Measurements from ENCODE around the gene RAD52.

The RAD52 gene

DNA sequence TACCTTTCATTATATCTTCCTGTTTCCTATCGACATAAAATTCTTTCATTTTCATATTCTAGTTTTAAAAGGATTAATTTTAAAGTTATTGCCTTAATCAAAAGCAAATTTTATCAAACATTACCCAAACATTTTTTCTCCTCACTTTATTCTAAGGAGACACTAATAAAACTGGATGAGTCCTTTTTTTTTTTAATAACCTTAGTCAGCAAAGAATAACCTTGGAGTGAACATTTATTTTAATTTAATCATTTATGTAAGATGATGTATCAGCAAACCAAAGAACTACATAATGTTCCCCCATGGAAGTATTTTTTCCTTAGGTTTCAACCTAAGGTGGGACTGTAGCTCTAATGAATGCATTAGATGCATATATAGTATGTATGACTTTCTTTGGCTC, 83.9 kb downstream of the RAD52 start:
- DNase-seq, result no peak

DNA sequence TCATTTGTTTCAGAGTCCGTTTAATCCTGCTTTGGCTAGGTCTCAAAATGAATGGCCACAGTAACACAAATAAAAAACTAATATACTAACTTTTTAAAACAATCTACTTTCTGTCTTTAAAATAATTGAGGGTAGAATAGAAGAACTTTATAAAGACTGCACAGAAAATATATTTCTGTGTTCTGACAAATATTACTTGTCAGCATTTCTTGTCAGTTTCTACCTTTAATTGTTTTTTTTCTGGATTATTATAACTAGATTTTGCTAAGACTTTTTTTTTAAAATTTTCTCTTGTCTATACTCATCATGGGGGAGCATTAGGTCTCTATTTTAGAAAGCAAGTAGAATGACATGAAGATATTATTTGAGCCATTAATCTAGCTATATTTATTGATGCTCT, 86.2 kb downstream of the RAD52 start:
- DNase-seq, result no peak

DNA sequence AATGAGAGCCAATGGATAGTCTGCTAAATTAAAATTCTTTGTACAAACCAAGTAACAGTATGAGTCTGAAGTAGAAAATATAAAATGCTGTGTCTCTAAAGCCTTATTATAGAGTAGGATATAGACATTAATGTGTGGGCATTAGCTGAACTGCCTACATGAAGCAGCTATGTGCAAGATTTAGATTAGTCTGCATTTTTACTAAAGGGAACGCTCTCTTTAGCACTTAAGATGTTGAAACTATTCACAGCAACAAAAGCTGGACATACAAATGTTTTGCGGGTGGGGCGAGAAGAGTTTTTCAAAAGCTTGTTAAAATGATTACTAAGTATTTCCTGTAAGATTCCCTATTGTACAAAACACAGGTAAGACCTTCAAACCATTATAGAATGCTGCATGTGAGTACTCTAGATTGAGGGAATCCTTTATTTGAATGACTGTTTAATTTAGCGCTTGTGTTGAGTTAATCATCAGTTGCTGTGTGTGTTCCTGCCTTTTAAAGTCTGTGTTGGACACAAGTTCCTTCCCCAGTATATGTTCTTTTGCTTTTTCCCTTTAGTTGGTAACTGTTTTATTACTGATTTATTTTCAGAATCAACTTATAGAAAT, 87.1 kb downstream of the RAD52 start:
- no peak for DNase-seq

Measured in NCI-H69 (cell line).